Left lung (tissue), 10 donors: ENCODE measurements around the gene KCNIP2. TPM values are rescaled to one million over a fixed set of nuclear protein-coding genes. Genes with fewer than 3 reads are reported as not detected.

Experiments used
- ATAC-seq: fragments of 200-7000 bp; cut with Tn5 transposase; one replicate; pipeline ENCODE4 v1.9.1; 2020; ENCODE audit warnings: moderate library complexity
- DNase-seq, 4 donors: peaks; one replicate each; pipeline ENCODE4 v3.0.0-alpha.2; 2013 to 2020
- H3K27ac ChIP-seq, 2 donors: fragments of 200-600 bp; sonication (generic) in 1 of 2; one replicate each; pipeline versions ENCODE4 v1.5.0 to v1.8.0; 2020 to 2021
- H3K27me3 ChIP-seq, 2 donors: fragments of 200-600 bp; sonication (generic) in 1 of 2; one replicate each; pipeline versions ENCODE4 v1.5.0 to v1.8.0; 2020 to 2021
- H3K36me3 ChIP-seq, 2 donors: fragments of 200-600 bp; sonication (generic) in 1 of 2; one replicate each; pipeline versions ENCODE4 v1.5.0 to v1.8.0; 2020 to 2021
- H3K4me1 ChIP-seq, 2 donors: fragments of 200-600 bp; one replicate each; pipeline ENCODE4 v1.8.0; 2021
- H3K4me3 ChIP-seq, 2 donors: fragments of 200-600 bp; sonication (generic) in 1 of 2; one replicate each; pipeline versions ENCODE4 v1.5.0 to v1.8.0; 2020 to 2021; ENCODE audit warnings: mild to moderate bottlenecking in 1 of 2
- H3K9me3 ChIP-seq, 2 donors: fragments of 200-600 bp; sonication (generic) in 1 of 2; one replicate each; pipeline versions ENCODE4 v1.5.0 to v1.8.0; 2020 to 2021
- intact Hi-C, 2 donors: fragments of 100-400 bp; cut with DNase I; formaldehyde crosslinking; loops; one replicate each; pipeline versions ENCODE4 v1.11.2 to v1.14.2; 2022
- polyA plus RNA-seq, 6 donors: library from polyadenylated mRNA; unstranded; fragments of 120-200 nt; gene quantifications; one replicate each; pipeline ENCODE4 v1.2.1, GENCODE V29; 2013; ENCODE audit not compliant: insufficient read length in 6 of 6
- total RNA-seq, 2 donors: library from RNA; stranded (reverse); fragmentation: NEBNext Ultra II Directional; extraction: Animal tissue kit (Norgen Biotek cat#: 25700); gene quantifications; one replicate each; pipeline ENCODE4 v1.2.1, GENCODE V29; 2021
- TF ChIP-seq, protein P1 (sequence below), 2 donors: fragments of 200-600 bp; sonication (generic) in 1 of 2; IDR thresholded peaks; one replicate each; pipeline versions ENCODE4 v1.5.0 to v1.8.0; 2021; ENCODE audit warnings: antibody characterized with exemption in 2 of 2
- donor health status: DM: no; HTN: yes; CAD: no.
- donor health status: DM: no; HTN: no; CAD: no.

Gene KCNIP2
- total and polyA plus RNA-seq, 8 donors, result 2.2 to 9.0 (median 7.8) TPM

GRCh38 chr10:101835362-101835761 lies 8.2 kb downstream of the KCNIP2 start:
- DNase-seq (no peak), ATAC-seq (no peak)
- no peaks in the 10 kb centered on the region for H3K27me3 ChIP-seq
- peaks cover 9 to 46% of the 10 kb centered on the region in 2 donors for H3K4me1 ChIP-seq
- intact Hi-C loops, result loop anchor here in 1 of 2 donors (10.0 kb wide), 1 partner anchor 239 kb away; no protein-coding TSS in a partner anchor
- H3K27ac ChIP-seq, result no peak overlapping the region
- no peaks in the 10 kb centered on the region for H3K36me3 ChIP-seq
- no peak overlapping the region for H3K4me3 ChIP-seq
- TF ChIP-seq, protein P1, sequence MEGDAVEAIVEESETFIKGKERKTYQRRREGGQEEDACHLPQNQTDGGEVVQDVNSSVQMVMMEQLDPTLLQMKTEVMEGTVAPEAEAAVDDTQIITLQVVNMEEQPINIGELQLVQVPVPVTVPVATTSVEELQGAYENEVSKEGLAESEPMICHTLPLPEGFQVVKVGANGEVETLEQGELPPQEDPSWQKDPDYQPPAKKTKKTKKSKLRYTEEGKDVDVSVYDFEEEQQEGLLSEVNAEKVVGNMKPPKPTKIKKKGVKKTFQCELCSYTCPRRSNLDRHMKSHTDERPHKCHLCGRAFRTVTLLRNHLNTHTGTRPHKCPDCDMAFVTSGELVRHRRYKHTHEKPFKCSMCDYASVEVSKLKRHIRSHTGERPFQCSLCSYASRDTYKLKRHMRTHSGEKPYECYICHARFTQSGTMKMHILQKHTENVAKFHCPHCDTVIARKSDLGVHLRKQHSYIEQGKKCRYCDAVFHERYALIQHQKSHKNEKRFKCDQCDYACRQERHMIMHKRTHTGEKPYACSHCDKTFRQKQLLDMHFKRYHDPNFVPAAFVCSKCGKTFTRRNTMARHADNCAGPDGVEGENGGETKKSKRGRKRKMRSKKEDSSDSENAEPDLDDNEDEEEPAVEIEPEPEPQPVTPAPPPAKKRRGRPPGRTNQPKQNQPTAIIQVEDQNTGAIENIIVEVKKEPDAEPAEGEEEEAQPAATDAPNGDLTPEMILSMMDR (IDR thresholded peaks at IDR 0.05), result no peak
- H3K9me3 ChIP-seq, result no peaks in the 10 kb centered on the region

- no peak for ATAC-seq
- intact Hi-C loops, result loop anchor here in 1 of 2 donors (10.0 kb wide), 1 partner anchor 240 kb away; no protein-coding TSS in a partner anchor
- Histone ChIP-seq H3K27ac (no peak overlapping the region), H3K36me3 (no peaks in the 10 kb centered on the region), H3K27me3 (no peaks in the 10 kb centered on the region), H3K4me3 (no peak overlapping the region), H3K4me1 (peaks cover 9 to 44% of the 10 kb centered on the region in 2 donors), H3K9me3 (no peaks in the 10 kb centered on the region)
- DNase-seq, result peak in 2 of 4 donors; percentile 76 to 90
- TF ChIP-seq, protein P1 (IDR thresholded peaks at IDR 0.05), result no peak
Observed at GRCh38 chr10:101834341-101834740, 9.3 kb downstream of the KCNIP2 start.

GRCh38 chr10:101833466-101833865 lies 10.1 kb downstream of the KCNIP2 start:
- intact Hi-C loops, result loop anchor here in 1 of 2 donors (10.0 kb wide), 1 partner anchor 241 kb away; no protein-coding TSS in a partner anchor
- TF ChIP-seq, protein P1 (IDR thresholded peaks at IDR 0.05), result no peak
- H3K9me3 ChIP-seq, result no peaks in the 10 kb centered on the region
- H3K4me1 ChIP-seq, result peaks cover 9 to 50% of the 10 kb centered on the region in 2 donors
- DNase-seq, result no peak
- no peaks in the 10 kb centered on the region for H3K27me3 ChIP-seq
- no peaks in the 10 kb centered on the region for H3K36me3 ChIP-seq
- no peak overlapping the region for H3K4me3 ChIP-seq
- no peak overlapping the region for H3K27ac ChIP-seq
- no peak for ATAC-seq

DNA sequence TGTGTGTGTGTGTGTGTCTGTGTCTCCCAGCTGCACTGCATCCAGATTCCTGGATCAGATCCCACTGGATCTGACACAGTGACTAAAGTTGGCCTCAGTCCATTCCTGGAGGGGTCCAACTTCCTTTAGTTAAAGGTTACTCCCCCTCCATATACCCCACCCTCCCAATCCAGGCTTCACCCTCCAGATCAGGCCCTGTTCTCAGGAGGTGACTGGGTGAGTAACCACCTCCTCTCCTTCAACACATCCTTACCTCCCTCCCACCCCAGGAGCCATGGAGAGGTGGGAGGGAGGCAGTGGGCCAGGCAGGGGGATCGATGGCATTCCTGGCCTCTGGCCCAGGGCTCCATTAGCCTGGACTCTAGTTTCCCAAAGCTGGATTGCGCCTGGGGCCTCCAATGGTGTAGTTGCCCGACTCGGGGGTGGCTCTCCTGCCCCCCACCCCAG lies 11.3 kb downstream of the KCNIP2 start:
- DNase-seq, result no peak
- intact Hi-C loops, result loop anchor here in 1 of 2 donors (10.0 kb wide), 1 partner anchor 242 kb away; no protein-coding TSS in a partner anchor

DNA sequence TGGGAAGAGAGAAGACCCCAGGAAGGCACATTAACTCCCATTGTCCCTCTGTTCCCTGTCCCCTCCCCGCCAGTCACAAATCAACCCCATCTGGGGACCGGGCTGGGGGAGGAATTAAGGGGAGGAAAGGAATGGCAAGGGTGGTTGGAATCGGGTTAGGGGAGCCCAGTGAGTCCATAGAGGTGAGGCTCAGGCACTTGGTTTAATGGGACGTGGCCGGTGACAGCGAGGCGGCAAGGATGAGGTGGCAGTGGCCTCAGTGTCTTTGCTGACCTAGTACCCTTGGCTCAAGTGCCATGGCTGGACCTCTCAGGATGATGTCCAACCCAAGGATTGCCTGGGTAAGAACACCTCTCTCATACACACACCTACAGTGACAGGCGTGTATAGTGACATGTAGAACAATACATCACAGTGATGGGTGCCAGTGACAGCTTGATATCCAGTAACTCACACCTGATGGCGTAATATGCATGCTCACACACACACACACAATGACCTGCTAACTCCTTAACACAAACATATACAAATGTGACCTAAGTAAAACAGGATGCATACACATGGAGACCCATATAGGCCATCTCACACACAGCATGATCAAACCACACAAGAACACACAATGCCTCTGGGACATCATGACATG lies 12.3 kb downstream of the KCNIP2 start:
- Histone ChIP-seq H3K27ac (peak overlapping the region in 1 of 2 donors; percentile 63), H3K4me1 (peaks cover 9 to 50% of the 10 kb centered on the region in 2 donors), H3K36me3 (peaks cover 0 to 9% of the 10 kb centered on the region in 2 donors), H3K4me3 (peak overlapping the region; percentile 43 to 63), H3K9me3 (no peaks in the 10 kb centered on the region), H3K27me3 (no peaks in the 10 kb centered on the region)
- DNase-seq (no peak), ATAC-seq (no peak)
- intact Hi-C loops, result loop anchor here in 1 of 2 donors (10.0 kb wide), 1 partner anchor 244 kb away; no protein-coding TSS in a partner anchor
- TF ChIP-seq, protein P1 (IDR thresholded peaks at IDR 0.05), result no peak

More for the DNA sequence above, 11.3 kb downstream of the KCNIP2 start:
- Histone ChIP-seq H3K9me3 (no peaks in the 10 kb centered on the region), H3K27me3 (no peaks in the 10 kb centered on the region), H3K4me1 (peaks cover 9 to 50% of the 10 kb centered on the region in 2 donors), H3K36me3 (peaks cover 0 to 5% of the 10 kb centered on the region in 2 donors), H3K27ac (no peak overlapping the region), H3K4me3 (no peak overlapping the region)
- TF ChIP-seq, protein P1 (IDR thresholded peaks at IDR 0.05), result no peak
- ATAC-seq, result no peak
